DOHH2 (cell line): Measurements from ENCODE around the gene FEM1C.

ENCODE experiments used
- H3F3A ChIP-seq: fragments of 200-600 bp; sonication (generic), shearing (Covaris generic); 2 replicates; pipeline ENCODE4 v1.6.0; 2016; ENCODE audit warnings: antibody characterized with exemption, mild to moderate bottlenecking; ENCODE audit not compliant: control insufficient read depth, insufficient read depth
- H3K27ac ChIP-seq: fragments of 200-600 bp; sonication (generic); 2 replicates; pipeline ENCODE4 v1.5.1; 2014; ENCODE audit warnings: low read depth, mild to moderate bottlenecking, low read length, moderate library complexity
- H3K27me3 ChIP-seq: fragments of 200-600 bp; sonication (generic); 2 replicates; pipeline ENCODE4 v1.6.1; 2014; ENCODE audit warnings: mild to moderate bottlenecking, low read length, mixed read lengths; ENCODE audit not compliant: control insufficient read depth
- H3K36me3 ChIP-seq: fragments of 200-600 bp; sonication (generic); 2 replicates; pipeline ENCODE4 v1.6.1; 2014; ENCODE audit warnings: mild to moderate bottlenecking, low read length, moderate library complexity, mixed read lengths; ENCODE audit not compliant: control insufficient read depth
- H3K4me1 ChIP-seq: fragments of 200-600 bp; sonication (generic); 2 replicates; pipeline ENCODE4 v1.6.1; 2014; ENCODE audit warnings: mild to moderate bottlenecking, low read length, mixed read lengths; ENCODE audit not compliant: control insufficient read depth
- H3K4me2 ChIP-seq: fragments of 200-600 bp; sonication (generic); 2 replicates; pipeline ENCODE4 v1.6.0; 2014; ENCODE audit warnings: mild to moderate bottlenecking, low read length, moderate library complexity
- H3K4me3 ChIP-seq: fragments of 200-600 bp; sonication (generic); 2 replicates; pipeline ENCODE4 v1.5.1; 2014; ENCODE audit warnings: mild to moderate bottlenecking, low read length, mixed read lengths
- H3K79me2 ChIP-seq: fragments of 200-600 bp; sonication (generic); 2 replicates; pipeline ENCODE4 v1.6.1; 2014; ENCODE audit warnings: mild to moderate bottlenecking, low read length, mixed read lengths; ENCODE audit not compliant: control insufficient read depth
- H3K9me2 ChIP-seq: fragments of 200-600 bp; sonication (generic); replicated peaks from 2 replicates; pipeline ENCODE4 v1.6.1; 2014; ENCODE audit warnings: mild to moderate bottlenecking, low read length, mixed read lengths; ENCODE audit not compliant: control insufficient read depth
- H3K9me3 ChIP-seq: fragments of 200-600 bp; sonication (generic); 2 replicates; pipeline ENCODE4 v1.6.1; 2014; ENCODE audit warnings: antibody characterized with exemption, low read length, mixed read lengths; ENCODE audit not compliant: control insufficient read depth, insufficient read depth
- H4K20me1 ChIP-seq: fragments of 200-600 bp; sonication (generic); 2 replicates; pipeline ENCODE4 v1.6.0; 2014; ENCODE audit warnings: low read depth, mild to moderate bottlenecking, antibody characterized with exemption, low read length, moderate library complexity; ENCODE audit not compliant: control insufficient read depth, insufficient read depth
- CTCF ChIP-seq: fragments of 200-600 bp; sonication (generic); IDR thresholded peaks from one replicate; pipeline ENCODE4 v1.5.1; 2014; ENCODE audit warnings: antibody characterized with exemption, mild to moderate bottlenecking, low read depth, low read length; ENCODE audit not compliant: poor library complexity, severe bottlenecking
- EZH2phosphoT487 ChIP-seq: fragments of 200-600 bp; sonication (generic); IDR thresholded peaks from 2 replicates; pipeline ENCODE4 v1.6.1; 2017; ENCODE audit warnings: borderline replicate concordance, mild to moderate bottlenecking, antibody characterized with exemption, low read length, moderate library complexity, mixed read lengths

FEM1C gene

GRCh38 chr5:115558388-115558956 lies 13.9 kb upstream of the FEM1C start:
- Histone ChIP-seq H3K27me3 (no peaks in the 10 kb centered on the region), H3F3A (no peaks in the 10 kb centered on the region), H3K27ac (no peak overlapping the region), H3K36me3 (no peaks in the 10 kb centered on the region), H3K4me3 (no peak overlapping the region), H3K9me2 (no peaks in the 10 kb centered on the region), H3K79me2 (no peaks in the 10 kb centered on the region), H4K20me1 (no peaks in the 10 kb centered on the region), H3K4me1 (no peaks in the 10 kb centered on the region), H3K9me3 (0 out of 2 replicates have a peak, but pooled peaks cover 4% of the 10 kb centered on the region), H3K4me2 (no peak overlapping the region)
- TF ChIP-seq EZH2phosphoT487 = no peak
- TF ChIP-seq CTCF = no peak

GRCh38 chr5:115557667-115558387 lies 13.3 kb upstream of the FEM1C start:
- no peak overlapping the region for H3K4me2 ChIP-seq
- H4K20me1 ChIP-seq = no peaks in the 10 kb centered on the region
- no peak overlapping the region for H3K27ac ChIP-seq
- H3K27me3 ChIP-seq = no peaks in the 10 kb centered on the region
- no peaks in the 10 kb centered on the region for H3K79me2 ChIP-seq
- no peak for TF ChIP-seq EZH2phosphoT487
- no peak for TF ChIP-seq CTCF
- 0 out of 2 replicates have a peak, but pooled peaks cover 4% of the 10 kb centered on the region for H3K9me3 ChIP-seq
- H3F3A ChIP-seq = no peaks in the 10 kb centered on the region
- no peak overlapping the region for H3K4me3 ChIP-seq
- H3K36me3 ChIP-seq = no peaks in the 10 kb centered on the region
- no peaks in the 10 kb centered on the region for H3K9me2 ChIP-seq
- no peaks in the 10 kb centered on the region for H3K4me1 ChIP-seq

GRCh38 chr5:115556276-115556675 lies 11.7 kb upstream of the FEM1C start:
- no peaks in the 10 kb centered on the region for H3K4me1 ChIP-seq
- H4K20me1 ChIP-seq = no peaks in the 10 kb centered on the region

More at GRCh38 chr5:115556276-115556675, 11.7 kb upstream of the FEM1C start:
- no peak overlapping the region for H3K27ac ChIP-seq
- H3K9me3 ChIP-seq = no peaks in the 10 kb centered on the region
- no peak overlapping the region for H3K4me3 ChIP-seq
- no peak overlapping the region for H3K4me2 ChIP-seq
- no peaks in the 10 kb centered on the region for H3F3A ChIP-seq
- no peaks in the 10 kb centered on the region for H3K9me2 ChIP-seq
- H3K79me2 ChIP-seq = no peaks in the 10 kb centered on the region
- TF ChIP-seq CTCF (no peak), EZH2phosphoT487 (no peak)
- H3K27me3 ChIP-seq = no peaks in the 10 kb centered on the region
- H3K36me3 ChIP-seq = no peaks in the 10 kb centered on the region
